Suprapubic skin (tissue), 4 donors: Measurements from ENCODE around the gene DCST1. TPM values are rescaled to one million over a fixed set of nuclear protein-coding genes. Genes with fewer than 3 reads are reported as not detected.

Experiments
- DNase-seq, 2 donors: peaks; one replicate each; pipeline ENCODE4 v3.0.0-alpha.2; 2019; ENCODE audit warnings: low spot score in 2 of 2
- H3K27ac ChIP-seq: fragments of 200-600 bp; sonication (generic); one replicate; pipeline ENCODE4 v1.5.1; 2019
- H3K27me3 ChIP-seq: fragments of 200-600 bp; sonication (generic); one replicate; pipeline ENCODE4 v1.5.1; 2019
- H3K36me3 ChIP-seq: fragments of 200-600 bp; sonication (generic); one replicate; pipeline ENCODE4 v1.5.1; 2019
- H3K4me1 ChIP-seq: fragments of 200-600 bp; sonication (generic); one replicate; pipeline ENCODE4 v1.5.1; 2019
- H3K4me3 ChIP-seq: fragments of 200-600 bp; sonication (generic); one replicate; pipeline ENCODE4 v1.5.1; 2019; ENCODE audit warnings: mild to moderate bottlenecking
- H3K9me3 ChIP-seq: fragments of 200-600 bp; sonication (generic); one replicate; pipeline ENCODE4 v1.5.1; 2019
- CTCF ChIP-seq, 2 donors: fragments of 200-600 bp in 1 of 2; fragments of 450-650 bp in 1 of 2; sonication (generic) in 1 of 2; IDR thresholded peaks; one replicate each; pipeline ENCODE4 v1.5.1; 2016 to 2019; ENCODE audit warnings: antibody characterized with exemption in 2 of 2, mild to moderate bottlenecking in 1 of 2, moderate library complexity in 1 of 2
- EP300 ChIP-seq: sonication (generic); formaldehyde crosslinking; IDR thresholded peaks from one replicate; pipeline ENCODE4 v1.6.1; 2017; ENCODE audit warnings: antibody characterized with exemption
- POLR2A ChIP-seq, 2 donors: fragments of 450-650 bp; IDR thresholded peaks; one replicate each; pipeline ENCODE4 v1.6.1; 2017; ENCODE audit warnings: antibody characterized with exemption in 2 of 2, mild to moderate bottlenecking in 2 of 2, moderate library complexity in 2 of 2
- POLR2AphosphoS5 ChIP-seq, 3 donors: sonication (generic); formaldehyde crosslinking; IDR thresholded peaks; one replicate each; pipeline ENCODE4 v1.6.1; 2017; ENCODE audit warnings: antibody characterized with exemption in 3 of 3
- WGBS: methylation state at CpG from one replicate; pipeline ENCODE4 v1.1.5; 2018; 5-methylcytosine and 5-hydroxymethylcytosine counted together
- total RNA-seq, 4 donors: library from RNA; depleted of rRNA; stranded (reverse); fragments of >200 nt; gene quantifications; one replicate each; pipeline ENCODE4 v1.1.0, GENCODE V29; 2016

DCST1 gene
- total RNA-seq, 4 donors from 2014 or later = 0.55 to 8.2 (median 2.8) TPM

DNA sequence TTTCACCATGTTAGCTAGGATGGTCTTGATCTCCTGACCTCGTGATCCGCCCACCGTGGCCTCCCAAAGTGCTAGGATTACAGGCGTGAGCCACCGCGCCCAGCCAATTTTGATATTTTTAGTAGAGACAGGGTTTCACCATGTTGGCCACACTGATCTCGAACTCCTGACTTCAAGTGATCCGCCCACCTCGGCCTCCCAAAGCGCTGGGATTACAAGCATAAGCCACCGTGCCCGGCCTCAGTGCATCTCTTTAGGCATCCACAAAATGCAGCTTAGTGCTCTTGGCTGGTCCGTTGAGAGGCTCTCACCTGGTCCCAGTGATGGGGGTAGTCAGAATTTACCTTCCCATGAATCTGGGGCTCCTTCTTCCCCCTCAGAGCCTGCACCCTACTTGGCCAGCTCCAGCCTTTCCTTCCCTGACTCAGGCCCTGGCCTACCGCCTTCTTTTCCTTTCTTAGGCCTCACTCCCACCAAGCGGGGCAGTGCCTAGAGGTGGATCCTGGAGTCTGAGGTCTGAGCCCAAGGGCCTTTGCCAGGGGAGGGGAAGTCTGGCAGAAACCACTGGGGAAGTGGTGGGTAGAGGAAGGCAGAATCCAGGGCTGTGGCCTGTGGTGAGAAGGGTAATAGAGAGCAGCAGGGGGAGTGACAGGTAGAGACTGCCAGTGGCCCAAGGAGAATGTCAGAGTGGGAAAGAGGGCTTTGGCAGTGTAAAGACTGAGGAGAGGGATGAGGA, 36.5 kb upstream of the DCST1 start:
- 83% methylated on average over 15 of the region's 15 CpGs for WGBS
- peaks cover 32% of the 10 kb centered on the region for H3K4me1 ChIP-seq

GRCh38 chr1:154998201-154998780, 35.3 kb upstream of the DCST1 start:
- H3K36me3 ChIP-seq = no peaks in the 10 kb centered on the region
- H3K9me3 ChIP-seq = no peaks in the 10 kb centered on the region
- no peaks in the 10 kb centered on the region for H3K27me3 ChIP-seq
- H3K27ac ChIP-seq = no peak overlapping the region
- peak in 1 of 2 donors; percentile 67 for DNase-seq
- no peak for TF ChIP-seq POLR2AphosphoS5 (IDR thresholded peaks at IDR 0.05)
- no peak for TF ChIP-seq EP300
- TF ChIP-seq POLR2A (IDR thresholded peaks at IDR 0.05) = no peak
- TF ChIP-seq CTCF (IDR thresholded peaks at IDR 0.05) = no peak
- H3K4me1 ChIP-seq = peaks cover 32% of the 10 kb centered on the region
- WGBS = 74% methylated on average over 16 of the region's 16 CpGs
- H3K4me3 ChIP-seq = no peak overlapping the region

More for the DNA sequence above, 36.5 kb upstream of the DCST1 start:
- Histone ChIP-seq H3K36me3 (peaks cover 6% of the 10 kb centered on the region), H3K4me3 (no peak overlapping the region), H3K27ac (no peak overlapping the region), H3K27me3 (no peaks in the 10 kb centered on the region), H3K9me3 (no peaks in the 10 kb centered on the region)
- TF ChIP-seq POLR2AphosphoS5 (IDR thresholded peaks at IDR 0.05) (no peak), CTCF (IDR thresholded peaks at IDR 0.05) (no peak), EP300 (no peak), POLR2A (IDR thresholded peaks at IDR 0.05) (no peak)
- DNase-seq = peak in 1 of 2 donors; percentile 48

DNA sequence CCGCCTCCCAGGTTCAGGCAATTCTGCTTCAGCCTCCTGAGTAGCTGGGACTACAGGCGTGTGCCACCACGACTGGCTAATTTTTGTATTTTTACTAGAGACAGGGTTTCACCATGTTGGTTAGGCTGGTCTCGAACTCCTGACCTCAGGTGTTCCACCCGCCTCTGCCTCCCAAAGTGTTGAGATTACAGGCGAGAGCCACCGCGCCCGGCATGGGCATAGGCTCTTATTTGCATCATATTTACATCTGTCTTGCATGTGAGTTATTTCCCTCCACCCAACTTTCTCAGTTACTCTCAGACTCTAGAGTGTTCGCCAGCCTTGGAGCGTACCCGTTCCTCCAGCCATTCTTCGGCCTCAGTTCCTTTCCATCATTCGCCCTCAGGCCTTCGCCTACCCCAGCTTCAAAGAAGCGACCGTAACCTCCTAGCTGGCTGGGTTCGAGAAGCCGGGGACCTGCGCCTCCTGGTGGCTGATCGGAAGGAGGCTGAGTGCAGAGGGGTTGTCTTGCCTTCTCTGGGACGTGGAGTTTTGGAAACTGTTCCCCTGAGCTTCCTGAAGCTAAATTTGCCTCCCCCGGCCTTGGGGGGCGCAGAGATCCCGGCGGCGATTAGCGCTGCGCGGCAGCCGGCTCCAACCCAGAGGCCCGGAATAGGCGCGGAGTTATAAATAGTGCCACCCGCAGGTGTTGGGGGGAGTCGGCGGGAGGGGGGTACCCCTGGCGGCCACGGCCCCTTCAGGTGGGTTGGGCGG, 34.6 kb upstream of the DCST1 start:
- peak; percentile 76 to 82 for DNase-seq
- peaks cover 36% of the 10 kb centered on the region for H3K4me1 ChIP-seq
- no peaks in the 10 kb centered on the region for H3K9me3 ChIP-seq
- peak; percentile 72 to 76 for TF ChIP-seq CTCF (IDR thresholded peaks at IDR 0.05)
- no peak for TF ChIP-seq POLR2AphosphoS5 (IDR thresholded peaks at IDR 0.05)
- no peaks in the 10 kb centered on the region for H3K36me3 ChIP-seq
- H3K27me3 ChIP-seq = no peaks in the 10 kb centered on the region
- H3K4me3 ChIP-seq = peak overlapping the region; percentile 97
- H3K27ac ChIP-seq = peak overlapping the region; percentile 96
- 10% methylated on average over 30 of the region's 40 CpGs for WGBS

DNA sequence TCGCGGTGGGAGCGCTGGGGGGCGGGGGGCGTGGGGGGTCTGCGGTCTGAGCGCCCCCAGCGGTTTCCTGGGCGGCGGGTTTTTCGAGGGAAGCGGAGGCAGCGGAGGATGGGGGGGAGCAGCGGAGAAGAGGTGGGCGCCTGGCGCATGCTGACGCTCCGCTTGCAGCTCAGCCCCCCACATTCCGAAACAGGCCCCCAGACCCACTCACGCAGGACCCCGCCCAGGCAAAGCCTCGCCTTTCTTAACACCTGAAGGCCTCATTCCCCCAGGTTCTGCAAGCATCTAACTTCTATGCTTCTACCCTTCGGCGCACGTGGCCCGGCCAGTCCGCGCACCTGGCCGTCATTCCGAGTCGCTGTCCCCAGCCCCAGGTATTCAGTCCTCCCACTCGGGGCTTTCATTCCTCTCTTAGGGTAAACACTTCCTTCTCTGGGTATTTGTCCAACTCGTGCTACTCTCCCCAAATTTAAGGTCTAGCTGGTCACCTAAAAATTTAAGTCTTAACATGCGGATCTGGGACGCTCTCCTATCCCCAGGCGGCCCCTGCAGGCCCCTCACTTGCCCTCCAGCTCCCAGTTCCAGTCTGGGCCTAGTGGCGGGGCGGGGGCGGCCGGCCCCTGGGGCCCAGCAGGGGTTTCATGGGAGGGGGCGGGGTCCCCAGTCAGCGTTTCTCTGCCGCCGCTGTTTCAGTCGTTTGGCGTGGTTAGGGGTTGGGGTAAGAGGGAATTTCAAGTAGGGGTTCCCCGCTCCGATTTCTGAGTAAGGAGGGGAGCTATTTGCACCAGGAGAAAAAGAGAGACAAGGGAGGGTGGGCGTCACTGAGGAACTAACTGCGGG, 33.8 kb upstream of the DCST1 start:
- Histone ChIP-seq H3K4me1 (peaks cover 43% of the 10 kb centered on the region), H3K36me3 (no peaks in the 10 kb centered on the region), H3K9me3 (no peaks in the 10 kb centered on the region), H3K4me3 (peak overlapping the region; percentile 97), H3K27ac (peak overlapping the region; percentile 96), H3K27me3 (no peaks in the 10 kb centered on the region)
- 3% methylated on average over 34 of the region's 50 CpGs for WGBS
- peak in 1 of 2 donors; percentile 68 for DNase-seq
- TF ChIP-seq POLR2AphosphoS5 (IDR thresholded peaks at IDR 0.05) (no peak), CTCF (IDR thresholded peaks at IDR 0.05) (no peak), POLR2A (IDR thresholded peaks at IDR 0.05) (no peak), EP300 (no peak)
